IPS DF 4.7 (cell line): ENCODE data around the gene UBQLN2.
"Not testable (repeated sequence)": the region's sequence is repeated elsewhere in the genome, so short reads cannot be mapped to it uniquely, and the experiment has no call there.

Source experiments
- DNase-seq: peaks from one replicate; pipeline ENCODE4 v3.0.0-alpha.2; 2013; ENCODE audit warnings: low spot score; ENCODE audit errors: extremely low read depth

Gene UBQLN2

GRCh38 chrX:56563231-56564161 is at the start of gene UBQLN2:
TSS of gene UBQLN2 (plus strand) at chrX:56563627. CDS start at chrX:56563874, 247 bp downstream.
- no peak for DNase-seq

GRCh38 chrX:56519642-56520041 is 43.8 kb upstream of the UBQLN2 start:
- no peak for DNase-seq

GRCh38 chrX:56529482-56530007 is 33.9 kb upstream of the UBQLN2 start:
- DNase-seq, result not testable (repeated sequence)

DNA sequence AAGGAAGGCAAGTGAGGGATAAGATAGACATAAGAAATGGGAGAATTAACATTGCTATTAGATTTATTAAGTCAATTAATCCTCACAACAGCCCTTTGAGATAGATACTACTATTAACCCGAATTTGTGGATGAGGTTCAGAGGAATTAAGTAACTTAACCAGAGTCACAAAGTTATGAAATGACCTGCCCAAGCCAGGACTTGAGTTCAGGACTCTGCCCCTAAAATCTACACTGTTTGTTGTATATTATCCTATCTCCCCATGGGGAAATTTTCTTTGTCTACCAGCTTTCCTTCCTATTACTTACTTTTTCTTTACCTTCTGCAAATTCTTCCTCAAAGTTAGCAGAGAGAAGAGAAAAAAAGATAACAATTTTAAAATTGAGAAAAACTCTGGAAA is 33.4 kb upstream of the UBQLN2 start:
- DNase-seq, result no peak

- DNase-seq, result no peak
Measured at GRCh38 chrX:56550667-56551066, 12.8 kb upstream of the UBQLN2 start.

DNA sequence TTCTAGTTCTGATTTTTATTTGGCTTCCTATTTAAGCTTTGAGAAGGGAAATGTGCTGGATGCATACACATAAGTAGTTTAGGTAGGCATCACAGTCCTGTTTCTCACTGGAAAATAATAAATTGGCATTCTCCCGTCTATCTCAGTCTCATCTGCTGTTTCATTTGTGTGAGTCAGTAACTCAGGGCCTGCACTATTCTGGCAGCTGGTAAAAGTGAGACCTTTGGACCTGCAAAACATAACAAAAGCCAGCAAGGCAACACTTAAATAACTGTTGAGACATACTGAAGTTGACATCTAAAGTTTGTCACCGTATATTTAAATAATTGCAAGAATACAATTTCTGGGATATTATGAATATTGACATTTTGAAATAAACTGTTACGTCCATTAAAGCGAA is 8.6 kb upstream of the UBQLN2 start:
- DNase-seq, result no peak

DNA sequence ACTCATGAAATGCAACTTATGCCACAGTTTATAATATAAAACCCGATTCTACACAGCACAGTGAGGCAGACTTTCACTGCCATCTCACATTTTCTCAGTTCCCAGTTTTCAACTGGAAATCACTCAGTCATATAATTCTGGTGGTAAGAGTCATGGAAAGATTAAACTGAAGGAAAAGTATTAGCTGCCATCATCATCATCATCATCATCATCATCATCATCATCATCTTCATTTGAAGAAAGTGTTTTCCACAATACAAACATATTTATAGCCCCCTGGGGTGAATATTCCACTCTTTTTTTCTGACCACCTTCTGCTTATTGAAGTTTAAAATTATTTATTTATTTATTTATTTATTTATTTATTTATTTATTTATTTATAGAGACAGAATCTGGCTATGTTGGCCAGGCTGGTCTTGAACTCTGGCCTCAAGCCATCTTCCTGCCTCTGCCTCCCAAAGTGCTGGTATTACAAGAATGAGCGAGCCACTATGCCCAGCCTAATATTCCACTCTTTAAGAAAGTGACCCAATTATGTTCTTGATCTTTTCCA is 6.0 kb upstream of the UBQLN2 start:
- DNase-seq, result no peak

GRCh38 chrX:56564164-56564885 is 898 bp downstream of the UBQLN2 start:
- no peak for DNase-seq

GRCh38 chrX:56564921-56565840 is 1.8 kb downstream of the UBQLN2 start:
- DNase-seq, result no peak

- DNase-seq, result no peak
Measured at GRCh38 chrX:56569378-56570057, 6.1 kb downstream of the UBQLN2 start.

DNA sequence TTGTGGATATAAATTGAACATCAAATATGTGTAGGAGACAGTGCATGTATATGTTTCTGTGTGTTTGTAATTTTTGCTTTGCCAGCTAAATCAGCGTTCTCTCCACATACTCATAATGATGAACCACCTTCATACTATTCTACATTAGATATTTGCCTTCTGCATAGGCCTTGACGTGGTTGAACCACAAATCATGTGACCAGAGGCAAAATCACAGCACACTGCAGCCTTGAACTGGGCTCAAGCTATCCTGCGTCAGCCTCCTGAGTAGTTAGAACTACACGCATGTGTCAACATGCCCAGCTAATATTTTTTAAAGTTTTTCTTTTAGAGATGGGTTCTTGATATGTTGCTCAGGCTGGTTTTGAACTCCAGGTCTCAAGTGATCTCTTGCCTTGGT is 9.5 kb downstream of the UBQLN2 start:
- DNase-seq, result no peak

GRCh38 chrX:56574861-56575260 is 11.4 kb downstream of the UBQLN2 start:
- no peak for DNase-seq

GRCh38 chrX:56576721-56577120 is 13.3 kb downstream of the UBQLN2 start:
- no peak for DNase-seq

GRCh38 chrX:56588397-56589188 is 25.2 kb downstream of the UBQLN2 start:
- no peak for DNase-seq

DNA sequence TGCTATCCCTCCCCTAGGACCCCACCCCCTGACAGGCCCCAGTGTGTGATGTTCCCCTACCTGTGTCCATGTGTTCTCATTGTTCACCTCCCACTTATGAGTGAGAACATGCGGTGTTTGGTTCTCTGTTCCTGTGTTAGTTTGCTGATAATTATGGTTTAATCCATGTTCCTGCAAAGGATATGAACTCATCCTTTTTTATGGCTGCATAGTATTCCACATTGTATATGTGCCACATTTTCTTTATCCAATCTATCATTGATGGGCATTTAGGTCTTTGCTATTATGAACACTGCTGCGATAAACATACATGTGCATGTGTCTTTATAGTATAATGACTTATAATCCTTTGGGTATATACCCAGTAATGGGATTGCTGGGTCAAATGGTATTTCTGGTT is 28.4 kb downstream of the UBQLN2 start:
- not testable (repeated sequence) for DNase-seq

DNA sequence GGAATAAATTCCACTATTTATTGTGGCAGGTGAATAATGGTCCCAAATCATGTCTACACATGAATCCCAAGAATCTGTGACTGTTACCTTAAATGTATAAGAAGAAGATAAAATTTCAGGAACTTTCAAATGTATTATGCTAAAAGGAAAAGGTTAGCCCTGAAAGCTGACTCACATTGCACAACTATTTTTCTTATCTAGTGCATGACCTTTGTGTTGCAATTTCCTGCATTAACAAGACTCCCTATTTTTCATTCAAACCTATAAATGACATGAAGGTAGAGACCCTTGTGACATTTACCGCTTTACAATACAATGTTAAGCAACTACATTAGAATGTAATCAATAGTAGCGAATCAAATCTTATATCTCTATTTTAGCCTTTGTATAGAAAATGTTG is 36.7 kb downstream of the UBQLN2 start:
- DNase-seq, result no peak

DNA sequence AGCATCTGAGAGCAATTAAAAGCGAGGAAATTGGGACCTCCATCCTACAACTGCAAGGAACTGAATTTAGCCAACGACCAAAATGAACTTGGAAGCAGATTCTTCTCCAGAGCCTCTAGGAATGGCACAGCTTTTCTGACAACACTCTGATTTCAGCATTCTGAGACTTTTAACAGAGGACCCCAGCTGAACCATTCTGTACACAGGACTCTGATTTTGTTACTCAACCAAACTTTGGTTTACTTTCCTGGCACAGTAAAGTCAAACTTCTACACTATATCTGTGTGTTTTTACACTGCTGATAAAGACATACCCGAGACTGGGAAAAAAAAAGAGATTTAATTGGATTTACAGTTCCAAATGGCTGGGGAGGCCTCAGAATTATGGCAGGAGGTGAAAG is 37.6 kb downstream of the UBQLN2 start:
- no peak for DNase-seq

DNA sequence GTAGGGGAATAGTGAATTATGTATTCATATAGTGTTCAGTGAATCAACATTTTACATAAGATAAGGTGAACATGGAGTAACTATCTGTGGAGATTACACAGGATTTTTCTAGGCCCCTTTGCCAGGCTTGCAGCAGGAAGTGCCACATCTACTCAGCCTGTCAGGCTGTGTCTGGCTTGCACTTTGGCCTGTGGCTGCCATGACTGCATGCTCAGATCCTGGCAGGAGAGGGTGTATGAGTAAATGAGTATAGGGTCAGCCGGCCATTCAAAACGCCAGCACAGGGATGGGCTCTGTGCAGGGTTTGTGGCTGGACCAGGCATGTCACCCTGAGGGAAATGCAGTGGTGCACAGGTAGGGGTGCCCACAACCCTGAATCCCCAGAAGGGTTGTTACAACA is 51.9 kb downstream of the UBQLN2 start:
- no peak for DNase-seq
